Naive thymus-derived CD8-positive, alpha-beta T cell (primary cell): Measurements from ENCODE around the gene GTF3C5. TPM values are rescaled to one million over a fixed set of nuclear protein-coding genes. Genes with fewer than 3 reads are reported as not detected.

Source experiments
- ATAC-seq, 2 donors: fragments of 150-1000 bp; cut with Tn5 transposase in 1 of 2; sonication (Bioruptor Pico), chemical (Tn5 transposase) in 1 of 2; 1 replicate in 1 of 2; 2 replicates in 1 of 2; pipeline ENCODE4 v1.10.0; 2021; ENCODE audit warnings: mild to moderate bottlenecking in 2 of 2, moderate library complexity in 2 of 2
- POLR2A ChIA-PET: fragments of 350-600 bp; sonication (Branson Sonifier 250); formaldehyde crosslinking; loops from one replicate; lab custom pipeline; 2021; ENCODE audit warnings: antibody characterized with exemption; lab: Charles Lee
- DNase-seq, 10 donors: peaks; one replicate each; pipeline versions ENCODE4 v3.0.0 to v3.0.0-alpha.2; 2020 to 2022
- H3K27ac Mint-ChIP-seq, 10 donors: one replicate each; pipeline ENCODE4 v1.8.0; 2020 to 2022; ENCODE audit warnings: mild to moderate bottlenecking in 10 of 10, mixed read lengths in 10 of 10, moderate library complexity in 4 of 10, inconsistent platforms in 1 of 10
- H3K27me3 Mint-ChIP-seq, 5 donors: one replicate each; pipeline ENCODE4 v1.8.0; 2021 to 2022; ENCODE audit warnings: mixed read lengths in 5 of 5
- H3K36me3 Mint-ChIP-seq, 3 donors: one replicate each; pipeline ENCODE4 v1.8.0; 2020 to 2022; ENCODE audit warnings: mixed read lengths in 3 of 3, mild to moderate bottlenecking in 2 of 3, inconsistent platforms in 1 of 3
- H3K4me1 Mint-ChIP-seq, 4 donors: one replicate each; pipeline ENCODE4 v1.8.0; 2021 to 2022; ENCODE audit warnings: mixed read lengths in 4 of 4
- H3K4me3 Mint-ChIP-seq, 10 donors: one replicate each; pipeline ENCODE4 v1.8.0; 2020 to 2022; ENCODE audit warnings: mild to moderate bottlenecking in 10 of 10, mixed read lengths in 10 of 10, moderate library complexity in 6 of 10, inconsistent platforms in 1 of 10
- H3K9me3 Mint-ChIP-seq, 9 donors: one replicate each; pipeline ENCODE4 v1.8.0; 2020 to 2022; ENCODE audit warnings: mixed read lengths in 9 of 9, mild to moderate bottlenecking in 3 of 9, inconsistent platforms in 1 of 9, moderate library complexity in 1 of 9
- polyA plus RNA-seq, 3 donors: library from polyadenylated mRNA; unstranded; fragments of 300-500 nt; fragmentation: Illumina TruSeq; gene quantifications; one replicate each; pipeline ENCODE4 v1.2.3, GENCODE V29; 2021
- total RNA-seq, 8 experiments: library from RNA in 2 of 8; stranded (reverse) in 2 of 8; gene quantifications; one replicate each; pipeline ENCODE4 v1.2.3 and lab custom pipeline; 2021 to 2026

Gene GTF3C5
- total and polyA plus RNA-seq, 5 experiments from 2014 or later, result 33.7 to 81.2 (median 40.1) TPM

DNA sequence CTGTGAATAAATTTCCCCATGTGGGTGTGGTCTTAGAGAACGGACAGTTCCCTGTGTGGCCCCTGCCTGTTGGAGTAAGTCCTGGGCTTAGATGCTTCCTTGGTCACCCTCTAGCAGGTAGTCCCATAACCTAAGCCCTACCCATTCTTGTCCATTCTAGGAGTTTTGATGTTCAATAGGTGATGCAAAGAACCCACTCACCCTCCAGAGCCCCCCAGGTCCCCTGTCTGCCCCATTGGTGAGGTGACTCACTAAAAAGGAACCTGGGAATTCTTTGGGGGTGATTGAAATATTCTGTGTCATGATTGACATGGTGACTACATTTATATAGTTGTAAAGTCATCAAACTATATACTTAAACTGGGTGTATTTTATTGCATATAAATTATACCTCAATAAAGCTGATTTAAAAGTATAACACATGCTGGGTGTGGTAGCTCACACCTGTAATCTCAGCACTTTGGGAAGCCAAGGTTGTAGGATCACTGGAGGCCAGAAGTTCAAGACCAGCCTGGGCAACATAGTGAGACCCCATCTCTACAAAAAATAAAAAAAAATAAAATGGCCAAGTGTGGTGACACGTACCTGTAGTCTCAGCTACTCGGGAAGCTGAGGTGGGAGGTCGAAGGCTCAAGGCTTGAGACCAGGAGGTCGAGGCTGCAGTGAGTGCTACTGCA, 20.8 kb upstream of the GTF3C5 start:
- Mint-ChIP-seq H3K36me3 (peaks cover 0 to 12% (median 2%) of the 10 kb centered on the region in 3 donors), H3K27ac (no peak overlapping the region), H3K4me1 (no peaks in the 10 kb centered on the region), H3K4me3 (no peak overlapping the region), H3K27me3 (peaks cover 10 to 51% (median 36%) of the 10 kb centered on the region in 5 donors), H3K9me3 (peaks cover 0 to 16% (median 7%) of the 10 kb centered on the region in 9 donors)
- no peak for DNase-seq
- no peak for ATAC-seq
- POLR2A ChIA-PET, result no interaction called here

DNA sequence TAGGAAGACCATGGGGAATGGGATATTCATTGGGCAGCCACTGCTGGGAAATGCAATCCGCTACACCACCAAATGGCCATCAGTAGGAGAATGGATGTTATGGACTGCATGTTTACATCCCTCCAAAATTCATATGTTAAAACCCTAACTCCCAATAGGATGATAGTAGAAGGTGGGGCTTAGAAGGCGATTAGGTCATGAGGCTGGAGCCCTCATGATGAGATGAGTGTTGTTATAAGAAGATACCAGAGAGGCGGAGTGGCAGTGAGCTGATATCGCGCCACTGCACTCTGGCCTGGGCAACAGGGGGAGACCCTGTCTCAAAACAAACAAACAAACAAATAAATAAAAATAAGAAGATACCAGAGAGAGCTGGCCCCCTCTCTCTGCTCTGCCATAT, 16.1 kb upstream of the GTF3C5 start:
- no peak for ATAC-seq
- no peak overlapping the region for H3K4me3 Mint-ChIP-seq
- no peak overlapping the region for H3K27ac Mint-ChIP-seq
- no peaks in the 10 kb centered on the region for H3K4me1 Mint-ChIP-seq
- POLR2A ChIA-PET, result no interaction called here
- peaks cover 0 to 21% (median 0%) of the 10 kb centered on the region in 3 donors for H3K36me3 Mint-ChIP-seq
- H3K27me3 Mint-ChIP-seq, result peaks cover 1 to 20% (median 4%) of the 10 kb centered on the region in 5 donors
- H3K9me3 Mint-ChIP-seq, result peaks cover 0 to 28% (median 5%) of the 10 kb centered on the region in 9 donors
- no peak for DNase-seq

DNA sequence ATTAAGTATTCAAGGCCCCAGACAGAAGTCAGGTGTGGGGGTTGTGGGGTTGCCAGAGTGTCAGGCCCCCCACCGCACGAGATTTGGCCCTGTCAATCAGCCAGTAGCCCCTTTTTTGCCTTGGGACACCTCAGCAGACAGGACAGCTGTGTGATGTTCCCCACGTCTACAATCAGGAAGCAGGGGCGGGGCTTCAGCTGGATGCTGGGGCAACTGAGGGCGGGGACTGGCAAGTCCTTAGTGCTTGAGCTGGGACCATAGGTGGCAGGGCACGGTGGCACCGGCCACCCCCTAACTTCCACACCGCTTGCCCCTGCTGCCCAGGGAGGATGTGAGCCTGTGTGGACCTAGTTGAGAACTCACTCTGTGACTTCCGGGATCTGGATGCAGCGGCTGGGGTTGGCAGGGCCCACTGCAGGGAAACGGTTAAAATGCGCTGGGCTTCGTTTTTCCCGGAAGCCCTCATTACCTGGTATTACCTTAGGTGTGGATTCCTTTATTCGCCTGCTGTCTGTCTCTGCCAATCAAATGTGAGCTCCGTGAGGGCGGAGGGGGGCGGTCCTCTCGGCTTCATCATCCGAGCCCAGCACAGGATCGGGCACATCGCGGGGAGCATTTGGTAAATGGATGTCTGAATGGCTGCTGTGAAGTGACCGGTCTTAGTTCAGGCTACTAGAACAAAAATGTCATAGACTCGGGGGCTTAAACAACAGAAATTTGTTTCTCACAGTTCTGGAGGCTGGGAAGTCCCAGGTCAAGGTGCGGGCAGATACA, 7.5 kb upstream of the GTF3C5 start:
- no peak overlapping the region for H3K4me3 Mint-ChIP-seq
- POLR2A ChIA-PET, result no interaction called here
- ATAC-seq (no peak), DNase-seq (peak in 1 of 10 donors; percentile 12)
- H3K4me1 Mint-ChIP-seq, result peaks cover 4 to 24% (median 12%) of the 10 kb centered on the region in 4 donors
- no peaks in the 10 kb centered on the region for H3K9me3 Mint-ChIP-seq
- peak overlapping the region in 1 of 10 donors; percentile 3 for H3K27ac Mint-ChIP-seq
- no peaks in the 10 kb centered on the region for H3K27me3 Mint-ChIP-seq
- H3K36me3 Mint-ChIP-seq, result no peaks in the 10 kb centered on the region

DNA sequence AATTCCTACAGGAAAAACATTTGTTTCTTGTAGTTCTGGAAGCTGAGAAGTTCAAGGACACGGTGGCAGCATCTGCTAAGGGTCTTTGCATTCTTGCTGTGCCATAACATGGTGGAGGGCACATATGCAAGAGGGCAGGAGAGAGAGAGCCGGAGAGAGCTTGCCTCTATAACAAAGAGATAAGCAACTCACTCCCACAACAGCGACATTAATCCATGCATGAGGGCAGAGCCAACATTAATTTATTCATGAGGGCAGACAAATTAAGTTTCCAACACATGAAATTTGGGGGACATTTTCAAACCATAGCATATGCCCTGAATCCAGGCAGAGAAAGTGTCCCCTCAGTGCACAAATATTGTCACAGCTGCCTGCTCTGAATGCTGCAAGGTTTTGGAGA, 4.4 kb upstream of the GTF3C5 start:
- DNase-seq (no peak), ATAC-seq (no peak)
- Mint-ChIP-seq H3K4me1 (peaks cover 5 to 49% (median 31%) of the 10 kb centered on the region in 4 donors), H3K27ac (peak overlapping the region in 1 of 10 donors; percentile 66), H3K4me3 (peak overlapping the region in 1 of 10 donors; percentile 67), H3K27me3 (no peaks in the 10 kb centered on the region), H3K36me3 (no peaks in the 10 kb centered on the region), H3K9me3 (peaks cover 0 to 2% (median 0%) of the 10 kb centered on the region in 9 donors)
- POLR2A ChIA-PET, result no interaction called here

DNA sequence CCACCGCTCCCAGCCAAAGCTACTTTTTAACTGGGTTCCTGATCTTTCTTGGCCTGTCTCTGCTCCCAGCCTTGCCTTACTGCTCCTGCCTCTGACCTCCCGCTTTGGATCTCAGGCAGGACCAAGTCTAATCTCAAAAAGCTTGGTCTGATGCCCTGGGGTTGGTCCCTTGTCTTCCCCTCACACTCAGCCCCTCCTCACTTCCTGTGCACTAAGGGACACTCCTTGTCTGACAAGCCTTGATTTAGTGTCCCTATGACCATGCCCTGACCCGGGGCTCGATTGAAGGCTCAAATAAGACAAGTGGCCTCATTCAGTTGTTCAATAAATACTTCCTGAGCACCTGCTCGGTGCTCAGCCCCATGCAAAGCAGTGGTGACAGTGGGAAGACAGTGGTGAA, 3.7 kb upstream of the GTF3C5 start:
- peak overlapping the region in 3 of 10 donors; percentile 10 to 67 (median 20) for H3K4me3 Mint-ChIP-seq
- POLR2A ChIA-PET, result no interaction called here
- H3K9me3 Mint-ChIP-seq, result peaks cover 0 to 2% (median 0%) of the 10 kb centered on the region in 9 donors
- no peaks in the 10 kb centered on the region for H3K27me3 Mint-ChIP-seq
- H3K27ac Mint-ChIP-seq, result peak overlapping the region in 3 of 10 donors; percentile 44 to 56 (median 49)
- no peaks in the 10 kb centered on the region for H3K36me3 Mint-ChIP-seq
- DNase-seq (no peak), ATAC-seq (no peak)
- peaks cover 11 to 55% (median 37%) of the 10 kb centered on the region in 4 donors for H3K4me1 Mint-ChIP-seq

- POLR2A ChIA-PET, result no interaction called here
- Mint-ChIP-seq H3K9me3 (peaks cover 0 to 2% (median 0%) of the 10 kb centered on the region in 9 donors), H3K36me3 (no peaks in the 10 kb centered on the region), H3K4me3 (peak overlapping the region; percentile 19 to 100 (median 99)), H3K27me3 (no peaks in the 10 kb centered on the region), H3K27ac (peak overlapping the region in 6 of 10 donors; percentile 5 to 98 (median 52)), H3K4me1 (peaks cover 16 to 56% (median 46%) of the 10 kb centered on the region in 4 donors)
- no peak for ATAC-seq
- DNase-seq, result no peak
Observed at GRCh38 chr9:133028221-133028620, 2.6 kb upstream of the GTF3C5 start.

GRCh38 chr9:133029994-133030316, 842 bp upstream of the GTF3C5 start:
- POLR2A ChIA-PET, result interaction anchor here (0.7 to 3.2 kb wide), 28 partner anchors 8 to 789 kb away, joined by 3 to 28 read pairs (median 5); partner anchors contain the start of genes CACFD1, MED22, RPL7A and SLC2A6
- Mint-ChIP-seq H3K27ac (peak overlapping the region; percentile 97 to 99 (median 98)), H3K4me3 (peak overlapping the region; percentile 97 to 100 (median 99)), H3K9me3 (peaks cover 0 to 2% (median 0%) of the 10 kb centered on the region in 9 donors), H3K36me3 (peaks cover 0 to 5% (median 0%) of the 10 kb centered on the region in 3 donors), H3K27me3 (no peaks in the 10 kb centered on the region), H3K4me1 (peaks cover 22 to 70% (median 60%) of the 10 kb centered on the region in 4 donors)
- ATAC-seq, result peak; percentile 9 to 17
- peak in 1 of 10 donors; percentile 10 for DNase-seq

- POLR2A ChIA-PET, result interaction anchor here (0.6 to 3.2 kb wide), 21 partner anchors 9 to 1486 kb away, joined by 3 to 28 read pairs (median 6); partner anchors contain the start of genes PRRT1B, SETX, SLC2A6 and SURF1
- Mint-ChIP-seq H3K4me1 (peaks cover 23 to 80% (median 66%) of the 10 kb centered on the region in 4 donors), H3K27ac (peak overlapping the region; percentile 97 to 99 (median 98)), H3K27me3 (no peaks in the 10 kb centered on the region), H3K36me3 (peaks cover 0 to 5% (median 0%) of the 10 kb centered on the region in 3 donors), H3K4me3 (peak overlapping the region; percentile 97 to 100 (median 99)), H3K9me3 (peaks cover 0 to 2% (median 0%) of the 10 kb centered on the region in 9 donors)
- DNase-seq (no peak), ATAC-seq (no peak)
Observed at GRCh38 chr9:133031130-133031422, 279 bp downstream of the GTF3C5 start.

DNA sequence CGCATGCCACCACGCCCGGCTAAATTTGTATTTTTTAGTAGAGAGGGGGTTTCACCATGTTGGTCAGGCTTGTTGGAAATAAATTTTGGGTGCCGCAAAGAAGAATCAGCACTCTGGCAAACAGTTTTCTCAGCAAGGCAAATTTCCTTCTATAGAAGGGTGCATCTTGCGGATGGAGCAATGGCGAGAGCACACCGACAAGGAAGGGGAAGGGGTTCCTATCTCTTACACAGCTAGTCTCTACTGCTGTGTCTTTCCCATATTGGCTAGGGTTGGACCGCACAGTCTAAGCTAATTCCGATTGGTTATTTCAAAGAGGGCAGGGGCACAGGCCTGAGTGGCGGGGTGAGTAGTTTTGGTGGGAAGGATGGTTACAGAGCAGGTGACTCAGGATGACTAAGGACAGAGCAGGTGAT, 707 bp downstream of the GTF3C5 start:
- H3K27me3 Mint-ChIP-seq, result no peaks in the 10 kb centered on the region
- no peak for DNase-seq
- H3K4me3 Mint-ChIP-seq, result peak overlapping the region; percentile 97 to 100 (median 99)
- H3K9me3 Mint-ChIP-seq, result peaks cover 0 to 2% (median 0%) of the 10 kb centered on the region in 9 donors
- no peak for ATAC-seq
- H3K36me3 Mint-ChIP-seq, result peaks cover 0 to 5% (median 0%) of the 10 kb centered on the region in 3 donors
- POLR2A ChIA-PET, result interaction anchor here (0.8 to 3.2 kb wide), 18 partner anchors 9 to 677 kb away, joined by 3 to 28 read pairs (median 6); partner anchors contain the start of genes SETX, SLC2A6, SURF1 and SURF2
- H3K4me1 Mint-ChIP-seq, result peaks cover 24 to 82% (median 67%) of the 10 kb centered on the region in 4 donors
- peak overlapping the region; percentile 21 to 99 (median 97) for H3K27ac Mint-ChIP-seq

- POLR2A ChIA-PET, result interaction anchor here (1.5 to 3.2 kb wide), 4 partner anchors 11 to 117 kb away, joined by 3 to 28 read pairs (median 6); no protein-coding TSS in a partner anchor
- peaks cover 0 to 7% (median 0%) of the 10 kb centered on the region in 3 donors for H3K36me3 Mint-ChIP-seq
- H3K27me3 Mint-ChIP-seq, result no peaks in the 10 kb centered on the region
- peak overlapping the region; percentile 97 to 100 (median 99) for H3K4me3 Mint-ChIP-seq
- DNase-seq (no peak), ATAC-seq (no peak)
- peaks cover 24 to 84% (median 69%) of the 10 kb centered on the region in 4 donors for H3K4me1 Mint-ChIP-seq
- H3K9me3 Mint-ChIP-seq, result peaks cover 0 to 2% (median 0%) of the 10 kb centered on the region in 9 donors
- H3K27ac Mint-ChIP-seq, result peak overlapping the region in 8 of 10 donors; percentile 51 to 99 (median 84)
Observed at GRCh38 chr9:133032171-133032570, 1.4 kb downstream of the GTF3C5 start.

- ATAC-seq, result no peak
- peaks cover 0 to 2% (median 0%) of the 10 kb centered on the region in 9 donors for H3K9me3 Mint-ChIP-seq
- DNase-seq, result no peak
- no peaks in the 10 kb centered on the region for H3K27me3 Mint-ChIP-seq
- H3K4me1 Mint-ChIP-seq, result peaks cover 39 to 72% (median 63%) of the 10 kb centered on the region in 4 donors
- no peak overlapping the region for H3K27ac Mint-ChIP-seq
- POLR2A ChIA-PET, result no interaction called here
- H3K4me3 Mint-ChIP-seq, result no peak overlapping the region
- H3K36me3 Mint-ChIP-seq, result peaks cover 0 to 21% (median 0%) of the 10 kb centered on the region in 3 donors
Observed at GRCh38 chr9:133035669-133036068, 4.9 kb downstream of the GTF3C5 start.

- Mint-ChIP-seq H3K36me3 (peaks cover 0 to 37% (median 0%) of the 10 kb centered on the region in 3 donors), H3K27ac (peak overlapping the region in 4 of 10 donors; percentile 11 to 78 (median 51)), H3K9me3 (no peaks in the 10 kb centered on the region), H3K27me3 (no peaks in the 10 kb centered on the region), H3K4me1 (peaks cover 29 to 50% (median 43%) of the 10 kb centered on the region in 4 donors), H3K4me3 (peak overlapping the region in 1 of 10 donors; percentile 39)
- DNase-seq, result no peak
- POLR2A ChIA-PET, result interaction anchor here (0.6 kb wide), 1 partner anchor 437 kb away, joined by 3 read pairs; no protein-coding TSS in a partner anchor
- ATAC-seq, result no peak
Observed at GRCh38 chr9:133037775-133038515, 7.1 kb downstream of the GTF3C5 start.
